ENCODE data around the gene C5orf22. TPM values are rescaled to one million over a fixed set of nuclear protein-coding genes. Genes with fewer than 3 reads are reported as not detected.

Gene C5orf22
- total RNA-seq, 2 experiments from 2014 or later: 28.8 to 29.5 TPM

Other genes starting within 250 kb of the C5orf22 start
- gene DROSHA, start 208 bp upstream of the C5orf22 start, total RNA-seq: 10 to 100 TPM; 72.5 to 74.3 TPM
- gene PDZD2, start 106.8 kb downstream of the C5orf22 start, total RNA-seq: under 1 TPM in 1 of 2 experiments, not detected in 1; 0.42 TPM